Epithelial cell of esophagus (primary cell): ENCODE data around the gene UXS1.

Experiments
- DNase-seq: peaks from one replicate; pipeline ENCODE4 v3.0.0; 2010; ENCODE audit warnings: low read depth
- H3K4me3 ChIP-seq: 2 replicates; pipeline ENCODE4 v1.5.1; 2011; ENCODE audit warnings: mild to moderate bottlenecking, low read length, control low read depth
- CTCF ChIP-seq: IDR thresholded peaks from 2 replicates; pipeline ENCODE4 v1.5.1; 2011; ENCODE audit warnings: low read depth, mild to moderate bottlenecking, low read length, control low read depth, inconsistent platforms; ENCODE audit not compliant: insufficient read depth; ENCODE audit errors: missing control alignments

Gene UXS1

GRCh38 chr2:106065983-106066820 is 127.9 kb downstream of the UXS1 start:
- no peak overlapping the region for H3K4me3 ChIP-seq
- DNase-seq = no peak
- no peak for TF ChIP-seq CTCF

- TF ChIP-seq CTCF = no peak
- H3K4me3 ChIP-seq = no peak overlapping the region
- no peak for DNase-seq
Measured at GRCh38 chr2:106065268-106065982, 128.7 kb downstream of the UXS1 start.

- DNase-seq = no peak
- no peak overlapping the region for H3K4me3 ChIP-seq
- TF ChIP-seq CTCF = no peak
Measured at GRCh38 chr2:106063181-106063580, 130.9 kb downstream of the UXS1 start.

- no peak for TF ChIP-seq CTCF
- DNase-seq = no peak
Measured at GRCh38 chr2:106062627-106063026, 131.5 kb downstream of the UXS1 start.

GRCh38 chr2:106061611-106062349 is 132.3 kb downstream of the UXS1 start:
- H3K4me3 ChIP-seq = no peak overlapping the region
- DNase-seq = no peak
- no peak for TF ChIP-seq CTCF

More at GRCh38 chr2:106062627-106063026, 131.5 kb downstream of the UXS1 start:
- H3K4me3 ChIP-seq = no peak overlapping the region

GRCh38 chr2:106059416-106060065 is 134.6 kb downstream of the UXS1 start:
- H3K4me3 ChIP-seq = no peak overlapping the region
- no peak for TF ChIP-seq CTCF
- DNase-seq = no peak
